HG03520 (cell line): ENCODE data around the gene TBCCD1.
A peak's percentile ranks its signal among the peaks of the same experiment; 100 is the strongest.
"Not testable (repeated sequence)": the region's sequence is repeated elsewhere in the genome, so short reads cannot be mapped to it uniquely, and the experiment has no call there.

Experiments used
- ATAC-seq: cut with Tn5 transposase; IDR thresholded peaks from one replicate; pipeline ENCODE4 v1.9.1; 2021; ENCODE audit warnings: mild to moderate bottlenecking, moderate library complexity; ENCODE audit not compliant: unreplicated experiment

Gene TBCCD1

DNA sequence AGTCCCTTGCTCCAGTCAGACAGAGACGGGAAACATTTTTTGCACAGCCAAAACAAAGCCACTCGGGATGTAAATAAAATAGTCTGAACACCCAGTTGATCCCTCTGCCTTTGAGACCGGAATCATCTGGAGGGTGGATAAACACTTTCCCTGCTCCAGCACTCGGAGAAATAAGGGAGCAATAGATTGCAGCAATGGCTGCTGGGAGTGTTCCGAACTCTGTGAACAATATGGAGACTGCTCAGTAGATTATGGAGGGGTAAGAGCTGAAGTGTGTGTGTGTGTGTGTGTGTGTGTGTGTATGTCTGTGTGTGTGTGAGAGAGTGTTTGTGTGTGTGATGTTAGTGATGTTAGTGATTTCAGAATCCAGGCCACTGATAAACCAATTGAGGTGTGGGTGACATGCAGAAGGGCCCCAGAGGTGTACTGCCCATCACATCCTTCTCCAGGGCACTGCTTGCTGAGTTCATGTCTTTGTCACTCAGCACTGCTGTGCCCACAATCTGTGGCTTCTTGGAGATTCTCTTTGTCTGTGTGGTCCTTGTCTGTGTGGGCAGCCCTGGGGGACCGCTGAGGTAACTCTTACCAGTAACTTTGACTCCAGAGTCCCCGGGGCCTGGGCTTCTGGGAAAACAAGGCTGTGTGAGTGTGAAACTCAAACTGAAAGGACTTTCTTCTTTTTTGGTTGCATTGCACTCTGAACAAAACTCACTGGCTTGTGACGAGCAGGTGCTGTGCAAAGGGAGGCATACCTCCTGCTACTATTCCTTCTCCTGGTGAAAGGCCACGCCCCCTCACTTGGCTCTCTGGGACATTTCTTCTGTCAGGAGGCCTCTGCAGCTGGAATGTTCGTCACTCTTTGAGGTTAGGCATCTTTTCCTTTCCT lies 45.9 kb downstream of the TBCCD1 start:
- peak; percentile 63 for ATAC-seq

DNA sequence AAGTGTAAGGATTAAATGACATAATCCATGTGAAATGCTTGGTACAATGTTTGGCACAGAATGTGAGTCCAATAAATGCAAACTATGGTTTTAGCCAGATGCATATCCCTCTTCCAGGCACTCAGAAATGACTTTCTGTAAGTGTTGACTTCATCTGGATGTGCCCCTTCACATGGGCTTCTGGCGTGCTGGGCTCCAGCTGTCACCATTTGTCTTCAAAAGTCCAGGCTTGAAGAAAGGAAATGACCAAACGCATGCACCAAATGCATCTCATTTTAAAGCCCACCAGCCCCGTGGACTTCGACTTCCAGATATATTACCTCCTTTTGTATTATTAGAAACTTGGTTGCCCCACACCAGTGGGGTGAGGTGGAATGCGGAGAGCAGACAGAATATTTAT lies 46.7 kb downstream of the TBCCD1 start:
- ATAC-seq, result no peak

DNA sequence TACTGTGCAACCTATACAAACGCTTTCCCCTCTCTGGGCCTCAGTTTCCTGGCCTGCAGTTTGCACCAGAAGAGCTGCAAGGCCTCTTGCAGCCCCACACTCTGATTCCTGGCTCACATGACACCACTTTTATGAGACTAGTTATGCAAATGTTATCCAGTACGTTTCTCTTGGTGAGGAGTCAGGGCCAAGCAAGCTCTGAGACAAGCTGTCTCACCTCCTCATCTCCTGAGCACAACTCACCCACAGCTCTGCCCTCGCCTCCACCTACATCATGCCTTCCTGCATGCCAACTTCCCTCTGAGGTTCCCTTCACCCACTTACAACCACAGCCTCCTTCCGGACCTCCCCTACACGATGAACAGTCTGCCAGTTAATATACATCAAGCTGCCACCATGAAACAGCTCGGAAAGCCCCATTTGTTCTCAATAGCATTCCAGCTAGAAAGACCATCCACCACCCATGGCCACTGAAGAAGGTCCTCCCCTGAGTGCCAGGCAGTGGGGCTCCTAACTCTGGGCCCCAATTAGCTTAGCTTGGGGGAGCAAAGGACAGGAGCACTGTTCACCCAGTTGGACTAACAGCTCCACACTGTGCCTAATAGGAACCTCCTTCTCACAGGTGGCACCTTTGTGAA lies 48.0 kb downstream of the TBCCD1 start:
- ATAC-seq, result no peak

DNA sequence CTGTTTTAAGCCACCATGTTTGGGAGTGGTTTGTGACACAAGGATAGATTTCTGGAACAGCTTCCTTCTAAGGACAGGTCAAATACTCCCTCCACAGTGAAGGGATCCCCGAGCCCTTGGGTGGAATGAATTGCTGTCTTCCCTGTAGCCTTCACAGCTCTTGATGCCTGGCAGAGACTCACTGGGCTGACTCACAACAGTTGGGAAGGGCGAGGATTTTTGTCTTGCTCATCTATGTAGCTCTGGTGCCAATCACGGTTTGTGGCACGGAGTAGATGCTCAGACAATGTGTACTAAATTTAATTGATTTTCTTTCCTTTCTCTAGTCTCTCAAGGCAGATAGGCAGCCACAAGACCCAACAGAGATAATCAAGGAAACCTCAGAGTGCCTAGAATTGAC lies 49.9 kb downstream of the TBCCD1 start:
- ATAC-seq, result no peak

DNA sequence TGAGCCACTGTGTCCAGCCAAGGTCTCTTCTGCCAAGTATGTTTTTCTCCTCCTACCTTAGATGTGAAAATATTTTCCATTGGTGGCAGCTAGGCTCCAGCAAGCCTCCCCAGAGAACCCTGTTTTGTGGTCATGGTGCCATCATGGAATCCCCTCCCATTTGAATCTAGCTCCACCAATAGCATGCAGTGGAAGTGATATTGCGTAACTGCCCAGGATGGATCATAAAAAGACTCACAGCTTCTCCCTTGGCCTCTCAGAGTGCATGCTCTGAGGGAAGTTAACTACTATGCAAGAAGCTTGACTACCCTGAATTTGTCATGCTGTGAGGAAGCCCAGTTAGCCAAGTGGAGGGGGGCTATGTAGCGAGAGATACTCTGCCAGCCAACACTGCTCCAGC lies 50.5 kb downstream of the TBCCD1 start:
- ATAC-seq, result no peak

DNA sequence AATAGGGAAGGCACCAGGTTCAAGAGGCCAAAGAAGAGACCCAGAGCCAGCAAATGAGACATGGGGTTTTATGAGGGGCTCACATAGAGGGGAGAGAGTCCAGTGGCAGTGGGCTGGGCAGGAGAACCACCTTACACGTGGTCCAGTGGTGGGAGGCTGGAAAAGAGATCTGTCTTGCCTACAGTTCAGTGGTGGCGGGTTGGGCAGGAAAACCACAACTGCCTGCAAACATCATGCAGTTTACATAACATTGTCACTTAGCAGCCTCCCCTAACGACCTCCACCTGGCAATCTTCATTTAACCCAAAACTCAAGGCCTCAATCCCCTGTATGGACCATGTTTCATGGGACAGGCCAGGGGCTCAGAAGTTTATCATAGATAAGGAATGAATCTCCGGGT lies 52.0 kb downstream of the TBCCD1 start:
- ATAC-seq, result no peak

DNA sequence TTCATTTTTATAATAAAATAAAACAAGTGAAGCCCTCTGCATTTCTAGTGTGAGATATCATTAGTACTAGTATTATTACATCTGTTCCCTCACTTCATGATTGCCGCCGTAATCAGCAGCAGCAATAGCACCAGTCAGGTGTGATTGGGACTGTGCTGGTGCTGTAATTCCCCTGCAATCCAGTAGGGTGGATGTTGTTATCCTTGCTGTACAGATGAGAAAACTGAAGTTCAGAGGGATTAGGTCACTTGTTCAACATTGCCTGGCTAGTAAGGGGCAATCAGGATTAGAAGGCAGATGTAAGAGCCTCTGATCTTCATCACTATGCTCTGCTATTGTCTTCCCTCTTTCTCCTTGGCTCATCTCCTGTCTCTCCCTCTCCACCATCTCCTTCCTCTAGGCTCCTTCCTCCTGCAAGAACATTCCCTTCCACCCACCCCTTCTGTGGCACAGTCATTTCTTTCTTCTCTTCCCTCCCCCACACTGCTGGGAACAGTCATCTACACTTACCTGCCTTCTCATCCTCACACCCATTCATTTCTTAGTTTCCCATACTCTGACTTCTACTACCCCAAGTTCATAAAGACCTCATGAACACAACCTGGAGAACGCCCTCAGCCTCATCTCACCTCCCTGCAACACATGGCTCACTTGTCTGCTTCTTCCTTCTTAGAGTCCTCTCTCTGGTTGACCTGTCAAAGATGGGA lies 52.7 kb downstream of the TBCCD1 start:
- ATAC-seq, result no peak

DNA sequence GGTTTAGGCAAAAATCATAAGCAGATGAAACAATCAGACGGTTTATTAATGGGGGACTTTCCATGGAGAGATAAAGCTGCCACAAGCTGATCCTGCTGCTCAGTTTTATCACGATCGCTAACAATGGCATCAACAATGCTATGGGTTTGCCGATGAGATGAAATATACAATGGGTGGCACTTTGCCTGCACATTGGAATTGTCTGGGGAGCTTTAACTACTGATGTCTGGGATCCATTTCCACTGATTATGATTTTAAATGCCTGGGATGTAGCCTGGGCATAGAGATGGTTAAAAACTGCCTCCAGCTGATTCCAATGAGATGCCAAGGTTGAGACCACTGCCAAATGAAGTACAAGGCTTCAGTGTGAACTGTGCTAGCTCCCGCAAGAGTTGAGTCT lies 53.8 kb downstream of the TBCCD1 start:
- ATAC-seq, result no peak

DNA sequence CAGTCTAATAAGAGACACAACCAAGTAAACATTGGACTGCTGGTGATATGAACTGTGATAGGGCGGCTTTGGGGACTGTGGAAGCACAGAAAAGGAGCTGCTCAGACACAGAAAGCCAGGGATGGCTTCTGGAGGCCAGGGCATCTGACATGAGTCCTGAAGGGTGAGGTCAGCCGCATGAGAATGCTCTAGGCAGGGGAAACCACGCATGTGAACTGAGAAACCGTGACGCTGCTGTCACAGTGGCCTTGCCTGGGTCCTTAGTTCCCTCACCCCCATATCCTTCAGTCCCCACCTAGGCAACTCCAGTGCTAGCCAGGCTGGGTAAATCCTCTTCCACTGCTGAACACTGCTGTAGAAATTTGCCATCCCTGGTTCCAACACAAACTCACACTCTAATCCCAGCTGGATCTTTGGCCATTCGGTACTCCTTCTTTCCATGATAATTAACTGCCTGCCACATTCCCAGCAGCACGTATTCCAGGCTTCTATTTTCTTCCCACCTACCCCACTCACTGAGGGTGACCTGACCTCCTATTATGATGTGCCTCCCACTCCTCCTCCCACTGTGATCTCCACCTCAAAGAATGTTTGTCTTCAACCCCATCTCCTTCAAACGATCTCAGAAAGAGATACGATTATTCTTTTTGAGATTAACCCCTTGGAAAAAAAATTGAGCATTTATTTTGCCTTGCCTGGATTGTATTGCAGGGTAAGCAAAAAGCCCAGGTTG lies 54.4 kb downstream of the TBCCD1 start:
- ATAC-seq, result no peak

DNA sequence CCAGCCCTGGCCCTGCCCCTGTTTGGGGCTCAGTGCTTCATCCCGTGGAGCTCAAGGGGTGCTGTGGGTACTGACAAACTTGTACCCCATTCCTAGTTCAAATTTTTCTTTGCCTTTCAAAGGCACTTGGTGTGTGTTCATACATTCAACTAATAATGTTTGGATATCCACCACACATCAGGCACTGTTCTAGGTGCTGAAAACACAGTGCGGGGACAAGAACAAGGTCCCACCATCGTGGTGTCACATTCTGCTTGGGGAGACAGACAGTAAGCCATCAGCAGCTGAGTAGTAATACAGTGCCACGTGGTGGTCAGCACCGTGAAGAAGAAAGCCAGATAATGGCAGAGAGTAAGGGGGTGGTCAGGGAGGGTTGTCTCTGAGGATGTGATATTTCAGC lies 55.4 kb downstream of the TBCCD1 start:
- no peak for ATAC-seq

DNA sequence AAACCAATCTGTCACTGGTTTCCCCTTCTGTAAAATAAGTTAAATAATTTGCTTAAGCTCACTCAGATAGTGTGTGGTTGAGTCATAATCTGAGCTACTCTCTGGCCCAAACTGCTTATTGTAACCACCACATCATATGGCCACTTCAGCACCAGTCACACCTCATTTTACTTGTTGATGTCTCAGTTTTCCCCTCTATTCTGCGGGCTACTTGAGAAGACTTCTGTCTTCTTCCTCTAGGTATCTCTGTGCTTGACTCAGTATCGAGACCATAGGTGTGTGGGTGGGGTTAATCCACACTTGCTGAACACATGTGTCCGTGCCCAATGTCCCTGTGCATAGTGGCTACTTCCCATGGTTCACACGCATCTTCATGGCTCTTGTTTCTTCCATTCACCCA lies 55.9 kb downstream of the TBCCD1 start:
- peak; percentile 63 for ATAC-seq

DNA sequence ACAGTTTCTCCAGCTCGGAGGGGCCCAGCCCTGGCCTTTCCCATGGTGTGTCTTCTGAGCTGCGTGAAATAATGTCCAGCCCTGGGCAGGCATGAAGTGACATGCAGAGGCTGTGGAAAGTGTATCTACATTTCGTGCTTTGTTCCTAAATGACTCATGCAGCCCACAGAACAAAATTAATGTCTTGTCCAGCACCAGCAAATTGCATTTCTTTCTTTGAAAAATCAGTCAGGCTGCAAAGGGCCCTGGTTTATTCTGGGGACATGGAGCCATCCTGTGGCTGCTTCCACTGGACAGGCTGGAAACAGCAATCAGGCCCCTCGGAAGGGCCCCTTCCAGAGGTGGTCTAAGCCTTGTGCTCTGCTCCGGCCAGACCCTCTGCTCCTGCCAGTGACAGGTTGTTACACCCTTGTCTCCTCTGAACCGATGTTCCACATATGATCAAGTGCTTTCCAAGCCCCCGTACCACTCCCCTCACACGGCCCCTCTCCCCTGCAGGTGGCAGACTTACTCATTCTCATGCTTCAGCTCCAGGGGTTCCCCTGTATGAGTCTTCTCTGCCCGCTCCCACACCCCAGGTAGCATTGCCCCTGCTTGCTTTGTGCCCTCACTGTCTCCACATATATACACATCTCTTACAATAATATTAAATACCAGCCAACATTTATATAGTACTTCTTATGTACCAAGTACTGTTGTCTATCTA lies 56.6 kb downstream of the TBCCD1 start:
- peak; percentile 17 for ATAC-seq

DNA sequence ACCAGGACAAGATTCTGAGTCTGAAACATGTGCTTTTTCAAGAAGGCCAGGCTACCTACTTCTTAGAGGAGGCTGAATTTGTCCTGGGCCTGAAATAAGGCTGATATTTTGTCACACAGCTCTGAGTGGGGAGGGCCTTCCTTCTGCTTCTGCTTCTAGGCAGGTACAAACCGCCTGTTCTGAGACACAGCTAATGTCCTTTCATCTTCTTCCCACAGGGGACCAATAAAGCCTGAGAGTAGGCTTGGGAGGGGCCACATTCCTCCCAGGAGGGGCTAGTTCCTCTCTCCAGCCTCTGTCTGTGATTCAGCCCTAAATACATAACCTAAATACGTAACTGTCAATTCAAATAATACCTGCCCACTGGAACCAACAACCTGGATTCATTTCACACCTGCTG lies 57.7 kb downstream of the TBCCD1 start:
- no peak for ATAC-seq

DNA sequence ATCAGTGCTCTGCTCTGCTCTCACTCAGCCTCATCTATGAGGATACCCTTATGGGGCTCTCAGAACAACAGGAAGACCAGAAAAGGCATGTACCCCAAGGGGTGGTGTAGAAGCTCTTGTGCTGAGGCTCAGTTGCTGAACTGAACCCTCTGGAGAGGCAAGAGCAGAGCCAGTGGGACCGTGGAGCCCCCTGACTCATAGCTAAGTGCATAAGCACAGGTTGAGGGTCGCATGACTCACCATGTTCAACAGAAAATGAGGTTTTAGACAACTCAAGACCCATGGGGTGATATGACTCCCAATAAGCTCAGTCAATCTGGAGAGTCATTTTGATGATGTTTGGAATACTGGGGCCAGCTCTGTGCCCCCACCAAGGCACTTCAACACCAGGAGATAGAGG lies 60.3 kb downstream of the TBCCD1 start:
- ATAC-seq, result no peak

DNA sequence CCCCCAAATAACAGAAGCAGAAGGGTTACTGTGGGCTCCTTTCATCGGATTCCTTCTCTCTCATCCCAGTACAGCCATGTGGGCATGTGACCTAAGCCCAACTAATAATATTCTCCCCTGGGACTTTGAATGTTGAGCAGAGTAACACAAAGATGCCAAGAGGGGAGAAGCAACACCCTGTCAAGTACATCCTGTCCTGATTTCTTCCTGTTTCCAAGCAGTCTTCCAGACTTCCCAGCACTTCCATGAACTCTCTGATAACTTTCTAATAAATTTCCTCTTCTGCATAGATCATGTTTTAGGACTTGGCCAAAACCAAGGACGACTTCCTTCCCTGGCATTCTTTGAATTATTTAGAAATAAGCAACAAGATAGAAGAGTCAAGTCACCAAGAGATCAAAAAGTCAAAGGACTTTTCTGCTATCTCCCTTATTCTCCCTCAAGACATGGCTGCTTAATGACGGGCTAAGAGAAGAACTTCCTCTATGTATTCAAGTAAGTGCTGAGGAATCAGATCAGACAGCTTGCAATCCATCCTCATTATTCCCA lies 60.9 kb downstream of the TBCCD1 start:
- ATAC-seq, result no peak

DNA sequence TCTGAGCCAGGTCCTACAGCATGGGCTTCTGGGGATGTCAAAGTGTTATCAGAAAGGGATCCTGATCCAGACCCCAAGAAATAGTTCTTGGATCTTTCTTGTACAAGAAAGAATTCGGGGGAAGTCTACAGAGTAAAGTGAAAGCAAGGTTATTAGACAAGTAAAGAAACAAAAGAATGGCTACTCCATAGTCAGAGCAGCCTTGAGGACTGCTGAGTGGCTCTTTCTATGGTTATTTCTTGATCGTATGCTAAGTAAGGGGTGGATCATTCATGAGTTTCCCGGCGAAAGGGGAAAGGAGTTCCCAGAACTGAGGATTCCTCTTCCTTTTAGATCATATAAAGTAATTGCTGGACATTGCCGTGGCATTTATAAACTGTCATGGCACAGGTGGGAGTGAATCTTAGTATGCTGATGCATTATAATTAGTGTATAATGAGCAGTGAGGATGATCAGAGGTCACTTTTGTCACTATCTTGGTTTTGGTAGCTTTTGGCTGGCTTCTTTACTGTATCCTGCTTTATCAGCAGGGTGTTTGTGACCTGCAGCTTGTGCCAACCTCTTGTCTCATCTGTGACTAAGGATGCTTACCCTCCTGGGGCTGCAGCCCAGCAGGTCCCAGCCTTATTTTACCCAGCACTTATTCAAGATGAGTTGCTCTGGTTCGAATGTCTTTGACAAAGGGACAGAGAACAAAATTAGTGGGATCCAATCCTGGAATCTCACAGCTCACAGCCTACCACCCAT lies 64.0 kb downstream of the TBCCD1 start:
- ATAC-seq, result no peak

DNA sequence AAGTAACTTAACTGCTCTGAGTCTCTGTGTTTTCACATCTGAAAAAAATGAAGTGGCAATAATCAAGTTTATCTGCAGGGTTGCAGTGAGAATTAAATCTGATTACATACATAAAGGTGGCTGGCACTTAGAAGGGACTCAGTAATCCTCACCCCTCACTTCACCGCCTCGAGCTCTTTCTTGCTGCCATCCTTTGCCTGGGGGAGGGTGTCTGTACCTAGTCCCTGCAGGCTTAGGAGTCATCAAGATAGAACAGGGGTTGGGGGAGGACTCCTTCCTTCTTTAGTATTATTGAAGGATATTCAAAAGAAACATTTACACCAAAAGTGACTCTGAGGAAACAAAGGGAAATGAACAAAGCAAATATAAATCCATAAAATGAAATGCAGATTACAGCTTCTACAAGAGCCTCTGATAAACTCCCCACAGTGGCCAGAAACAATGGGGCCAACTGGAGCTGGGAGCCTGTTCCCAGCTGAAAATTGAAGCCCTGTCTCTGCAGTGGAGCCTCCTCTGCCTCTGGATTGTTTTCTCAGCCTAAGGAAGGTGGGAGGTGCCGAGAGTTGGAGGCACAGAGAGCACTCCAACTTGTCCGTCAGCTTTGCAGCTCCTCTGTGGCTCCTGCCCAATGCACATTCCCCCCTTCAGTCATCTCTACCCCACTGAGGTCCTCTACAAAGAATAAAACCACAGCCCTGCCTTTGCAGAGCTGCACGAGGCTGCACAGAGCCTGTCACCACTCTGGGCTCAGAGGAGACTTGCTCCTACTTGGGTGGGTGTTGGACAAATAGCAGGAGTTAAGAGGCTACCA lies 64.8 kb downstream of the TBCCD1 start:
- no peak for ATAC-seq

DNA sequence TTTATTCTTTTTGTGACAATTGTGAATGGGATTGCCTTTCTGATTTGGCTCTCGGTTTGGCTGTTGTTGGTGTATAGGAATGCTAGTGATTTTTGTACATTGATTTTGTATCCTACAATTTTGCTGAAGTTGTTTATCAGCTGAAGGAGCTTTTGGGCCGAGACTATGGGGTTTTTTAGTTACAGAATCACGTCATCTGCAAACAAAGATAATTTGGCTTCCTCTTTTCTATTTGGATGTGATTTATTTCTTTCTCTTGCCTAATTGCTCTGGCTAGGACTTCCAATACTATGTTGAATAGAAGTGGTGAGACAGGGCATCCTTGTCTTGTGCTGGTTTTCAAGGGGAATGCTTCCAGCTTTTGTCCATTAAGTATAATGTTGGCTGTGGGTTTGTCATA lies 67.2 kb downstream of the TBCCD1 start:
- ATAC-seq, result not testable (repeated sequence)

DNA sequence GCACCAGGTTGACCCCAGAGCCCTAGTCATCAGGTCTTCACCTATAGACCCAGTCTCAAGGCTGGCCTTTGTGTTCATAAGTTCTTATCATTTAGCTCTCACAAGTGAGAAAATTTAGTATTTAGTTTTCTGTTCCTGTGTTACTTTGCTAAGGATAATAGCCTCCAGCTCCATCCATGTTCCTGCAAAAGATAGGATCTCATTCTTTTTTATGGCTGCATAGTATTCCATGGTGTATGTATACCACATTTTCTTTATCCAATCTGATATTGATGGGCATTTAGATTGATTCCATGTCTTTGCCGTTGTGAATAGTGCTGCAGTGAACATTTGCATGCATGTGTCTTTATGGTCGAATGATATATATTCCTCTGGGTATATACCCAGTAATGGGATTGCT lies 69.1 kb downstream of the TBCCD1 start:
- ATAC-seq, result not testable (repeated sequence)
